Transverse colon (tissue), 4 donors: ENCODE measurements around the gene TRIM25. TPM values are rescaled to one million over a fixed set of nuclear protein-coding genes. Genes with fewer than 3 reads are reported as not detected.

Experiments
- DNase-seq: peaks from one replicate; pipeline ENCODE4 v3.0.0-alpha.2; 2019
- H3K27ac ChIP-seq, 4 donors: fragments of 200-600 bp; sonication (generic); 2 replicates each; pipeline ENCODE4 v1.5.1; 2016 to 2018; ENCODE audit warnings: inconsistent platforms in 4 of 4
- H3K27me3 ChIP-seq: fragments of 200-600 bp; sonication (generic); 2 replicates; pipeline ENCODE4 v1.5.1; 2017; ENCODE audit warnings: inconsistent platforms
- H3K36me3 ChIP-seq, 4 donors: fragments of 200-600 bp; sonication (generic); 2 replicates each; pipeline ENCODE4 v1.5.1; 2017 to 2019; ENCODE audit warnings: inconsistent platforms in 4 of 4
- H3K4me1 ChIP-seq, 4 donors: fragments of 200-600 bp; sonication (generic); 2 replicates each; pipeline ENCODE4 v1.5.1; 2017 to 2020; ENCODE audit warnings: inconsistent platforms in 4 of 4
- H3K4me3 ChIP-seq, 4 donors: fragments of 200-600 bp; sonication (generic); 1 replicate in 1 of 4; 2 replicates in 3 of 4; pipeline versions ENCODE4 v1.5.1 to v1.6.1; 2017 to 2019; ENCODE audit warnings: inconsistent platforms in 4 of 4
- H3K9me3 ChIP-seq, 2 donors: fragments of 200-600 bp; sonication (generic); 2 replicates each; pipeline ENCODE4 v1.5.1; 2017 to 2019; ENCODE audit warnings: inconsistent platforms in 2 of 2
- CTCF ChIP-seq, 5 experiments: fragments of 200-600 bp in 3 of 5; fragments of 450-650 bp in 2 of 5; sonication (generic) in 3 of 5; IDR thresholded peaks; 1 replicate in 2 of 5; 2 replicates in 3 of 5; pipeline ENCODE4 v1.5.1; 2016 to 2017; ENCODE audit warnings: antibody characterized with exemption in 5 of 5, inconsistent platforms in 3 of 5, mild to moderate bottlenecking in 2 of 5, moderate library complexity in 1 of 5
- EP300 ChIP-seq: sonication (generic); formaldehyde crosslinking; IDR thresholded peaks from one replicate; pipeline ENCODE4 v1.6.1; 2017; ENCODE audit warnings: antibody characterized with exemption, low read depth
- POLR2A ChIP-seq: fragments of 450-650 bp; IDR thresholded peaks from one replicate; pipeline ENCODE4 v1.6.1; 2016; ENCODE audit warnings: antibody characterized with exemption, mild to moderate bottlenecking, moderate library complexity
- POLR2AphosphoS5 ChIP-seq, 3 donors: sonication (generic); formaldehyde crosslinking; IDR thresholded peaks; one replicate each; pipeline ENCODE4 v1.6.1; 2016; ENCODE audit warnings: antibody characterized with exemption in 3 of 3
- WGBS, 2 donors: methylation state at CpG; one replicate each; pipeline ENCODE4 v1.1.5; 2018; ENCODE audit warnings: low coverage in 1 of 2; 5-methylcytosine and 5-hydroxymethylcytosine counted together
- in situ Hi-C, 4 donors: fragments of 200-750 bp; cut with MboI; loops; one replicate each; pipeline versions ENCODE4 v1.15.0 to v1.15.1; 2017; ENCODE audit warnings: low sequenced_read_pairs in 3 of 4, low pct_ligation_motif_present in 1 of 4, low pct_unique_long_range_greater_than_20kb in 1 of 4
- intact Hi-C: fragments of 100-400 bp; cut with DNase I; formaldehyde crosslinking; loops from one replicate; pipeline ENCODE4 v1.15.1; 2023; ENCODE audit warnings: low total_unique reads
- total RNA-seq, 4 donors: library from RNA; depleted of rRNA; stranded (reverse); fragments of >200 nt; gene quantifications; one replicate each; pipeline ENCODE4 v1.1.0, GENCODE V29; 2016

Gene TRIM25
- total RNA-seq, 4 donors from 2014 or later: 67.5 to 251 (median 97.7) TPM

- in situ Hi-C loops: no loop called here
Measured at GRCh38 chr17:56881685-56882295, 32.1 kb downstream of the TRIM25 start.

GRCh38 chr17:56880571-56880970, 33.3 kb downstream of the TRIM25 start:
- WGBS, 2 donors: 75 to 86% methylated on average over 8 of the region's 8 CpGs
- no peak overlapping the region for H3K27ac ChIP-seq
- intact Hi-C loops: no loop called here
- no peak for DNase-seq
- TF ChIP-seq POLR2A (no peak), POLR2AphosphoS5 (IDR thresholded peaks at IDR 0.05) (no peak), CTCF (IDR thresholded peaks at IDR 0.05) (no peak), EP300 (no peak)
- no peaks in the 10 kb centered on the region for H3K36me3 ChIP-seq
- H3K9me3 ChIP-seq: no peaks in the 10 kb centered on the region
- H3K27me3 ChIP-seq: no peaks in the 10 kb centered on the region
- peaks cover 0 to 15% (median 6%) of the 10 kb centered on the region in 4 donors for H3K4me1 ChIP-seq
- H3K4me3 ChIP-seq: no peak overlapping the region
- in situ Hi-C loops: no loop called here

More at GRCh38 chr17:56881685-56882295, 32.1 kb downstream of the TRIM25 start:
- H3K9me3 ChIP-seq: no peaks in the 10 kb centered on the region
- no peak for TF ChIP-seq CTCF (IDR thresholded peaks at IDR 0.05)
- no peak for TF ChIP-seq POLR2A
- TF ChIP-seq EP300: no peak
- TF ChIP-seq POLR2AphosphoS5 (IDR thresholded peaks at IDR 0.05): no peak
- H3K36me3 ChIP-seq: no peaks in the 10 kb centered on the region
- H3K4me1 ChIP-seq: peaks cover 0 to 25% (median 15%) of the 10 kb centered on the region in 4 donors
- no peak overlapping the region for H3K4me3 ChIP-seq
- 80 to 93% methylated on average over 2 to 3 of the region's 3 CpGs for WGBS, 2 donors
- DNase-seq: no peak
- no peaks in the 10 kb centered on the region for H3K27me3 ChIP-seq
- intact Hi-C loops: no loop called here
- peak overlapping the region in 1 of 4 donors; percentile 4 for H3K27ac ChIP-seq

- 76% methylated on average over 3 of the region's 3 CpGs; no CpG with 5 or more reads in 1 of the 2 donors for WGBS, 2 donors
- peaks cover 0 to 11% (median 6%) of the 10 kb centered on the region in 4 donors for H3K4me1 ChIP-seq
- no peaks in the 10 kb centered on the region for H3K27me3 ChIP-seq
- no peaks in the 10 kb centered on the region for H3K36me3 ChIP-seq
- intact Hi-C loops (no loop called here), in situ Hi-C loops (no loop called here)
- H3K27ac ChIP-seq: no peak overlapping the region
- no peak for DNase-seq
- H3K9me3 ChIP-seq: no peaks in the 10 kb centered on the region
- TF ChIP-seq POLR2AphosphoS5 (IDR thresholded peaks at IDR 0.05) (no peak), POLR2A (no peak), CTCF (IDR thresholded peaks at IDR 0.05) (no peak), EP300 (no peak)
- H3K4me3 ChIP-seq: no peak overlapping the region
Measured at GRCh38 chr17:56880133-56880532, 33.7 kb downstream of the TRIM25 start.

- H3K4me1 ChIP-seq: peaks cover 0 to 4% (median 3%) of the 10 kb centered on the region in 4 donors
- no peak for DNase-seq
- TF ChIP-seq CTCF (IDR thresholded peaks at IDR 0.05): no peak
- no peak for TF ChIP-seq EP300
- TF ChIP-seq POLR2AphosphoS5 (IDR thresholded peaks at IDR 0.05): no peak
- no peak for TF ChIP-seq POLR2A
- 85 to 100% methylated on average over 1 to 7 of the region's 7 CpGs for WGBS, 2 donors
- in situ Hi-C loops (no loop called here), intact Hi-C loops (no loop called here)
- no peaks in the 10 kb centered on the region for H3K27me3 ChIP-seq
- H3K27ac ChIP-seq: no peak overlapping the region
- H3K9me3 ChIP-seq: no peaks in the 10 kb centered on the region
- no peak overlapping the region for H3K4me3 ChIP-seq
- H3K36me3 ChIP-seq: no peaks in the 10 kb centered on the region
Measured at GRCh38 chr17:56879280-56879679, 34.6 kb downstream of the TRIM25 start.
